Fibroblast of pulmonary artery (primary cell): Measurements from ENCODE around the gene LRRC74B.

Experiments
- DNase-seq: peaks from one replicate; pipeline ENCODE4 v3.0.0-alpha.2; 2010; ENCODE audit warnings: low read depth
- H3K4me3 ChIP-seq: replicated peaks from 2 replicates; pipeline ENCODE4 v1.5.1; 2011; ENCODE audit warnings: low read depth, mild to moderate bottlenecking, control low read depth, low read length, moderate library complexity
- TF ChIP-seq, protein P1 (sequence below): IDR thresholded peaks from 2 replicates; pipeline ENCODE4 v1.5.1; 2011; ENCODE audit warnings: mild to moderate bottlenecking, control low read depth, low read length, inconsistent platforms; ENCODE audit errors: missing control alignments

The LRRC74B gene, protein sequence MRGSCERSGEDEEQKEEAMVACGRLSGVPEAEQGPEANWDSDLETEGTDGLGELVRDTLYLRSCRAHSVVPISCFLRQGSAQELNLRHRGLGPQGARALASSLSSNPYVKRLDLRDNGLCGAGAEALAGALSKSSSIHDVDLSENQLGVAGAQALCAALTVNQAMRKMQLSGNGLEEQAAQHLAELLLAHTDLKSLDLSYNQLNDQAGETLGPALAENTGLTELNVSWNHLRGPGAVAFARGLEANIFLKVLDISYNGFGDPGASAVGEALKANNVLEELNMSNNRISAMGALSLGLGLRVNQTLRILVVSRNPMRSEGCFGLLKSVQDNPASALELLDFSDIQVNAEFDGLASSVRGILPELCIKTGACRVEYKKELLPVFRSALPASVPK

GRCh38 chr22:21045585-21046294, at the start of gene LRRC74B:
Gene LRRC74B, plus strand, starts transcription at chr22:21045946. Its CDS starts 41 bp downstream, at chr22:21045987.
- peak; percentile 91 for DNase-seq
- peak within 1 kb of the TSS; percentile 57 for H3K4me3 ChIP-seq
- TF ChIP-seq, protein P1, sequence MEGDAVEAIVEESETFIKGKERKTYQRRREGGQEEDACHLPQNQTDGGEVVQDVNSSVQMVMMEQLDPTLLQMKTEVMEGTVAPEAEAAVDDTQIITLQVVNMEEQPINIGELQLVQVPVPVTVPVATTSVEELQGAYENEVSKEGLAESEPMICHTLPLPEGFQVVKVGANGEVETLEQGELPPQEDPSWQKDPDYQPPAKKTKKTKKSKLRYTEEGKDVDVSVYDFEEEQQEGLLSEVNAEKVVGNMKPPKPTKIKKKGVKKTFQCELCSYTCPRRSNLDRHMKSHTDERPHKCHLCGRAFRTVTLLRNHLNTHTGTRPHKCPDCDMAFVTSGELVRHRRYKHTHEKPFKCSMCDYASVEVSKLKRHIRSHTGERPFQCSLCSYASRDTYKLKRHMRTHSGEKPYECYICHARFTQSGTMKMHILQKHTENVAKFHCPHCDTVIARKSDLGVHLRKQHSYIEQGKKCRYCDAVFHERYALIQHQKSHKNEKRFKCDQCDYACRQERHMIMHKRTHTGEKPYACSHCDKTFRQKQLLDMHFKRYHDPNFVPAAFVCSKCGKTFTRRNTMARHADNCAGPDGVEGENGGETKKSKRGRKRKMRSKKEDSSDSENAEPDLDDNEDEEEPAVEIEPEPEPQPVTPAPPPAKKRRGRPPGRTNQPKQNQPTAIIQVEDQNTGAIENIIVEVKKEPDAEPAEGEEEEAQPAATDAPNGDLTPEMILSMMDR, result no peak

DNA sequence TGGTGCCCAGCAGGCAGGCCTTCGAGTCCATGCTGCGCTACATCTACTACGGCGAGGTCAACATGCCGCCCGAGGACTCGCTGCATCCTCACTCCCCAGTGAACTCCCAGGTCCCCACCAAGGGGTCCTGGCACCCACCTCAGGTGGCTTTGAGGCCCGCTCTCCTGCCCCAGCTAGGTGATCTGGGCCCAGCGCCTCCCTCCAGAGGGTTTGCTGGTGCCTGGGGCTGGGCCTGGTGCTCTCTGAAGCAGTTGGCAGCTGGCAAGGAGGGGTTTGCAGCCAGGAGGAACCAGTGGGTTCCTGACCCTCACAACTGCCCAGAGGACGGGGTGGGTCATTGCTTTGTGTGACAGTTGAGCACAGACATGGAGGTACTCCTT, 49.7 kb upstream of the LRRC74B start:
- no peak overlapping the region for H3K4me3 ChIP-seq
- TF ChIP-seq, protein P1, result no peak

DNA sequence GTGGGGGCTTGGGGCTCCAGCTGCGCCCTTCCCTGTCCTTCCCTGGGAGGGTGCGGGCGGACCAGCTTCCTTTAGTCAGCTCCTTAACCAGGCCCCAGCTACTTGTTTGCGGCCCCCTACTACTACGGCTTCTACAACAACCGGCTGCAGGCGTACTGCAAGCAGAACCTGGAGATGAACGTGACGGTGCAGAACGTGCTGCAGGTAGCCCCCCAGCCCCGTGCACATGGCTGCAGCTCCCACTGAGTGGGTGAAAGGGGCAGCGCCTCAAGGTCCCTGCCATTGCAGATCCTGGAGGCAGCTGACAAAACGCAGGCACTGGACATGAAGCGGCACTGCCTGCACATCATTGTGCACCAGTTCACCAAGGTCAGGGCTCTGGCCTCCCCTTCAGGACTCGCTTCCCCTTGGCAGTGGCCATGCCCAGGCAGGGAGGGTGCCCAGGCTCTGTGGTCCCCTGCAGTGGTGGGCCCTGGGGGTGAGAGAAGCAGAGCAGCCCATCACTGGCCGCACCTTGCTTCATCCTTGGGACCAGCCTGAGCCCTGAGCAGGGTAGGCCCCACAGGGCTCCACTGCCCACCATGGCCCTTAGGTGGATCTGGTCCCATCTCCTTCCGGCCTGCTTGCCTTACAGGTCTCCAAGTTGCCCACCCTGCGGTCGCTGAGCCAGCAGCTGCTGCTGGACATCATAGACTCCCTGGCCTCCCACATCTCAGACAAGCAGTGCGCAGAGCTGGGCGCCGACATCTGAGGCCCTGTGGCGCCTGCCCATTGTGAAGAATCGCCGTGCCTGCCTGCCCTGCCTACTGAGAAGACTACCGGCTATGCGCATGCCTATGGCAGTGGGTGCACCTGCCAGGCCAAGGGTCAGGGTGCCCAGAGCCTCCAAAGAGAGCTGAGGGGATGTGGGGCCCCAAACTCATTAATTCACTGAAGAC, 48.9 kb upstream of the LRRC74B start:
- TF ChIP-seq, protein P1, result no peak
- H3K4me3 ChIP-seq, result no peak overlapping the region
- DNase-seq, result no peak

More for the DNA sequence above, 49.7 kb upstream of the LRRC74B start:
- no peak for DNase-seq

- no peak overlapping the region for H3K4me3 ChIP-seq
- TF ChIP-seq, protein P1, result no peak
- no peak for DNase-seq
These were observed 48.0 kb upstream of the LRRC74B start for GRCh38 chr22:20997536-20998257.

GRCh38 chr22:20998411-20999336, 47.1 kb upstream of the LRRC74B start:
- TF ChIP-seq, protein P1, result no peak
- no peak overlapping the region for H3K4me3 ChIP-seq
- no peak for DNase-seq
